Activated naive CD8-positive, alpha-beta T cell (primary cell): ENCODE data around the gene LPGAT1.

Source experiments
- H3K27ac Mint-ChIP-seq: one replicate; pipeline ENCODE4 v1.8.0; 2021; ENCODE audit warnings: mixed read lengths
- H3K27me3 Mint-ChIP-seq: one replicate; pipeline ENCODE4 v1.8.0; 2021; ENCODE audit warnings: mixed read lengths
- H3K36me3 Mint-ChIP-seq: one replicate; pipeline ENCODE4 v1.8.0; 2021; ENCODE audit warnings: mixed read lengths
- H3K4me1 Mint-ChIP-seq: one replicate; pipeline ENCODE4 v1.8.0; 2021; ENCODE audit warnings: low read depth, mixed read lengths
- H3K4me3 Mint-ChIP-seq: one replicate; pipeline ENCODE4 v1.8.0; 2021; ENCODE audit warnings: mild to moderate bottlenecking, mixed read lengths
- H3K9me3 Mint-ChIP-seq: one replicate; pipeline ENCODE4 v1.8.0; 2021; ENCODE audit warnings: low read depth, mixed read lengths

The LPGAT1 gene

GRCh38 chr1:211738096-211738690, 92.4 kb downstream of the LPGAT1 start:
- Mint-ChIP-seq H3K27me3 (no peaks in the 10 kb centered on the region), H3K4me3 (peak overlapping the region; percentile 59), H3K4me1 (peaks cover 35% of the 10 kb centered on the region), H3K27ac (peak overlapping the region; percentile 78), H3K9me3 (no peaks in the 10 kb centered on the region), H3K36me3 (no peaks in the 10 kb centered on the region)

DNA sequence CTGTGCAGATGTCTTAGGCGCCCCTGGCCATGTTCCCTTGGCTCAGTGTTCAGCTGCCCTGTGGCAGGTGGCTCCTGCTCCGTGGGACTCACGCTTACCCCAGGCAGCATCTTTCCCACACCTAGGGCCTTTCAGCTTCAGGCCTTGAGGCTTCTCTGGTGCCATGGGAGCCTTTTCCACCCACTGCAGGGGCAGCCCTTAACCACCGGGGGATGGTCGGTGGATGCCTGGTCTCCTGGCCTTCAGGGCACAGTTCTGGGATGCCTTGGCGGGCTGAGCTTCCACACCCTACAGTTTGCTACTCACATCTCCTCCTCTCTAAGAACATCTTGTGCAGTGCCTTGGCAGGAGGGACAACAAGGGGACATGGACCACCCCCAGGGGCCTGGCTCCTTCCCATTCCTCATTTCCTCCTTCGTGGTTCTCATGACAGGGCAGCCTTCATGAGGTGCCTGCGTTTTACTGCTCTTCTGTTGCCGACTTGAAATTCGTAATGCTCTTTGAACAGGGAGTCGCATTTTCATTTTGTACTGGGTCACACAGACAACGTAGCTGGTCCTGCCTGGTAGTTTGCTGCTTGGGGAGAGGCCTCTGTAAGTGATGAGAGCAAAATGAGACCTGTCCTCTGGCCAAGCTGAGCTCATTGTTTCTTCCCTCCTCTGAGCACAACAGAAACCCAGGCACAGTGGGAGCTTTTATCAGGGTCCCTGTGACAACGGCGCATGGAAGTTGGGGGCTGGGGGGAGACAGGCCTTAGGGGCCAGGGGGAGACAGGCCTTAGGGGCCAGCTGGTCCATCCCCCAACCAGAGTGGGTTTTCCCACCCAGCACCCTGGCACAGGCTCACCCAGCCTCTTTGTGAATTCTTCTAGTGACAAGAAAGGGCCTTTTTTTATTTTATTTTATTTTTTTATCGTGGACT, 93.2 kb downstream of the LPGAT1 start:
- Mint-ChIP-seq H3K9me3 (no peaks in the 10 kb centered on the region), H3K27me3 (no peaks in the 10 kb centered on the region), H3K4me3 (peak overlapping the region; percentile 45), H3K36me3 (no peaks in the 10 kb centered on the region), H3K27ac (peak overlapping the region; percentile 41), H3K4me1 (peaks cover 35% of the 10 kb centered on the region)

DNA sequence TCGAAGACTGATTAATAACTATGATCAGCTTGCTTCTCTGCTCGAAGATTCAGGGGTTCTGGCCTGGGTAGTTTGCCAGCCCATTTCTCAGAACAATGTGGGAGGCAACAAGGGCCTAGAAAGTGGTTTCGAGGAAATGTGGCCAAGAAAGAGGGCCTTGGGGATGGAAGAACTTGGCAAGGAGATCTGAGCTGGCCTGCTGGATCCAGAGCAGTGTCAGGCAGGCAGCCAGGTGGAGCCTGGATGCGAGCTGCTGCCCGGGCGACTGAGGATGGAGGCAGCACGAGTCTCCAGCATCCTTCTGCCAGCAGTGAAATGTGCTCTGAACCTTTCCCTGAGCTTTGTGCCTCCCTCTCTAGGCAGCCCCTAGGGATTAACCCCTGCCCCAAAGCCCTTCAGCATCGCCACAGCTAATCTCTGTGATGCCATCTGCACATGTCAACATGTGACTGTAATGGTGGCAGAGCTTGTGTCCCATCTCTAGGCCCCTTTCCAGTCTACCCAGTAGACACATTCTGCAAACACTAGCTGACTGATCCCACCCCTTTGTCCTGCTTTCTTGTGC, 94.1 kb downstream of the LPGAT1 start:
- H3K27ac Mint-ChIP-seq = peak overlapping the region; percentile 56
- H3K36me3 Mint-ChIP-seq = no peaks in the 10 kb centered on the region
- peaks cover 35% of the 10 kb centered on the region for H3K4me1 Mint-ChIP-seq
- no peak overlapping the region for H3K4me3 Mint-ChIP-seq
- no peaks in the 10 kb centered on the region for H3K27me3 Mint-ChIP-seq
- no peaks in the 10 kb centered on the region for H3K9me3 Mint-ChIP-seq

GRCh38 chr1:211735208-211736170, 95.1 kb downstream of the LPGAT1 start:
- no peak overlapping the region for H3K27ac Mint-ChIP-seq

GRCh38 chr1:211734791-211735190, 95.8 kb downstream of the LPGAT1 start:
- no peak overlapping the region for H3K27ac Mint-ChIP-seq
- no peaks in the 10 kb centered on the region for H3K36me3 Mint-ChIP-seq
- H3K9me3 Mint-ChIP-seq = no peaks in the 10 kb centered on the region
- H3K27me3 Mint-ChIP-seq = no peaks in the 10 kb centered on the region
- peaks cover 25% of the 10 kb centered on the region for H3K4me1 Mint-ChIP-seq
- H3K4me3 Mint-ChIP-seq = no peak overlapping the region

More at GRCh38 chr1:211735208-211736170, 95.1 kb downstream of the LPGAT1 start:
- no peaks in the 10 kb centered on the region for H3K36me3 Mint-ChIP-seq
- peaks cover 32% of the 10 kb centered on the region for H3K4me1 Mint-ChIP-seq
- no peak overlapping the region for H3K4me3 Mint-ChIP-seq
- H3K9me3 Mint-ChIP-seq = no peaks in the 10 kb centered on the region
- H3K27me3 Mint-ChIP-seq = no peaks in the 10 kb centered on the region

DNA sequence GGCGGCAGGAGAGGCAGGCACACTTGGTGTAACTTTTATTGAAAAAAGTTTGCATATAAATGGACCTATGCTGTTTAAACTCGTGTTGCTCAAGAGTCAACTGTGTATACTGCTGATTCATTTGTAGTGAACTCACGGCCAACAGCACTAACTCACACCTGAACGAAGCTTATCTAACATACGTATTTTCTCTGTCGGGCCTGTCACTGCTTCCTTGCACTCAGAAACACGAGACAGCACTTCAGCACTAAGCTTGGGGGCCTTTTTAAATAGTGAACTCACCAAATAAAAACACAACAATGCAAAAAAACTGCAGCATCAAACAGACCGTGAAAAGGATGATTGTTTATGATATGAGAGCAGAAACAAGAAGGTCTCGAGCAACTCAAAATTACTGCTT, 96.2 kb downstream of the LPGAT1 start:
- H3K27me3 Mint-ChIP-seq = no peaks in the 10 kb centered on the region
- H3K9me3 Mint-ChIP-seq = no peaks in the 10 kb centered on the region
- H3K4me3 Mint-ChIP-seq = no peak overlapping the region
- no peaks in the 10 kb centered on the region for H3K36me3 Mint-ChIP-seq
- H3K4me1 Mint-ChIP-seq = peaks cover 21% of the 10 kb centered on the region
- H3K27ac Mint-ChIP-seq = no peak overlapping the region

DNA sequence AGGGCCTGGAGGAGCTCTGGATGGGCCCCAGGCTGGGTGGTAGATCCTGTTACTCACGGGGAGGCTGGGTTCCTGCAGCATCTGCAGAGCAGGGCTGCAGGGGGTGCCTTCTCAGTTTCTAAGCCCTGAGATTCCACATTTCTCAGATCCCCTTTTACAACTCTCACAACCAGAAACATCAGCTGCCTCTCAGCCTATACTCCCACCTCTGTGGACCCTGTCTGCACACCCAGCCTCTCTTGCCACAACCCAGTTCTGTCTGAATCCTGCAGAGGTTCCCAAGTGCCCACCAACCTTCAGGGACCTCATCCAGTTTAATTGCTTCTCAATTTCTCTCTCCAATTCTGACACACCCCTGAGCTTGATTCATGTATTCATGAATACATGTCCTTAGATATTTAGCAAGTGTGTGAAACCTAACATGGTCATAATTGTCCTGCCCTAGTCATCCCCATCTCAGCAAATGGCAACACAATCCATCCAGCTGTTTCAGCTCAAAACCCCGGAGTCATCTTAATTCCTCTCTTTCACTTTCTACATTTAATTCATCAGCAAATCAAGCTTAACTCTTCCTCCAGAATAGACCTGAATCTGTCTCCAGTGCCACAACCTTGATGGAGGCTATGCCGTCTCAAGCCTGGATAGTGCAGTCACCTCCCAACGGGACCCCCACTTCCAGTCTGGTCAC, 98.1 kb downstream of the LPGAT1 start:
- Mint-ChIP-seq H3K36me3 (no peaks in the 10 kb centered on the region), H3K27ac (peak overlapping the region; percentile 17), H3K9me3 (no peaks in the 10 kb centered on the region), H3K27me3 (no peaks in the 10 kb centered on the region), H3K4me1 (peaks cover 2% of the 10 kb centered on the region), H3K4me3 (no peak overlapping the region)

DNA sequence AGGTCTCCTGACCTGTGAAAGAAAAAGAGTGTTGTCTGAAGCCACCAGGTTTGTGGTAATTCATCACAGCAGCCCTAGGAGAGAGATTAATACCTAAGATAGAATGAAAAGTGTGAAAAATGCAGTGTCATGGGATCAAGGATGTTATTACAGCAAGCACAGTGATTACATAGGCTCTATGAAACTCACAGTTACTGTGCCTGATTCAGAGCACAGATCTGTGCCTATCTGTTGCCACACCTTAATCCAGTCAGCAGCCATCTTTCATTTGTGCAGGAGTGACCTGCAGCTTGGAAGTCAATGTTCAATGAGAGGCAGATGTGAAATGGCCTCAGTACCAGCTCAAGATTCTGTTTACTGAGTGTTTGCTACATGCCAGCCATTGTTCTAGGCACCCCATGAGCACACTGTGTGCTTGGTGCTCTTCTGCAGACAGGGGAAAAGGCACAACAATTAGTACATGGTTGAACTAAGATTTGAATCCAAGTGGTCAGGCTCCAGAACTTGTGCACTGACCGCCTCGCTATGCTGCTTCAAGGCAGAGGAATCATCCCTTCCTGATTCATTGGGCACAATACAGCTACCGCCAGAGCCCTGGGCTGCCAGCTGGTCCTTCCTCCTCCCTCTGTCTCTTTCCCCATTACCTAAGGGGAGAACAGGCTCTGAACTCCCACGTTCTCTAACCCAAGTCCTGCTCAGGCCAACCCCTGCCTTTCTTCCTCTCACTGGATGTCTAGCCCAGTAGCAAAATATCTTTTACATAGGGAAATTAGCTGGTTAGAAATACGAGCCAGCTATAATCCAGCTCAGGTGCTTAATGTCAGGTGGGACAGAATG, 98.9 kb downstream of the LPGAT1 start:
- no peak overlapping the region for H3K27ac Mint-ChIP-seq
- no peak overlapping the region for H3K4me3 Mint-ChIP-seq
- no peaks in the 10 kb centered on the region for H3K36me3 Mint-ChIP-seq
- H3K4me1 Mint-ChIP-seq = no peaks in the 10 kb centered on the region
- no peaks in the 10 kb centered on the region for H3K27me3 Mint-ChIP-seq
- no peaks in the 10 kb centered on the region for H3K9me3 Mint-ChIP-seq

- Mint-ChIP-seq H3K9me3 (no peaks in the 10 kb centered on the region), H3K4me1 (no peaks in the 10 kb centered on the region), H3K27ac (no peak overlapping the region), H3K27me3 (no peaks in the 10 kb centered on the region), H3K36me3 (no peaks in the 10 kb centered on the region), H3K4me3 (no peak overlapping the region)
These were observed 100.2 kb downstream of the LPGAT1 start for GRCh38 chr1:211730347-211730746.

GRCh38 chr1:211729238-211729637, 101.3 kb downstream of the LPGAT1 start:
- Mint-ChIP-seq H3K4me1 (no peaks in the 10 kb centered on the region), H3K27me3 (no peaks in the 10 kb centered on the region), H3K27ac (no peak overlapping the region), H3K36me3 (no peaks in the 10 kb centered on the region), H3K4me3 (no peak overlapping the region), H3K9me3 (no peaks in the 10 kb centered on the region)

- H3K27me3 Mint-ChIP-seq = no peaks in the 10 kb centered on the region
- H3K36me3 Mint-ChIP-seq = no peaks in the 10 kb centered on the region
- no peaks in the 10 kb centered on the region for H3K9me3 Mint-ChIP-seq
- H3K4me3 Mint-ChIP-seq = no peak overlapping the region
- H3K4me1 Mint-ChIP-seq = no peaks in the 10 kb centered on the region
- no peak overlapping the region for H3K27ac Mint-ChIP-seq
These were observed 104.0 kb downstream of the LPGAT1 start for GRCh38 chr1:211726467-211726995.

DNA sequence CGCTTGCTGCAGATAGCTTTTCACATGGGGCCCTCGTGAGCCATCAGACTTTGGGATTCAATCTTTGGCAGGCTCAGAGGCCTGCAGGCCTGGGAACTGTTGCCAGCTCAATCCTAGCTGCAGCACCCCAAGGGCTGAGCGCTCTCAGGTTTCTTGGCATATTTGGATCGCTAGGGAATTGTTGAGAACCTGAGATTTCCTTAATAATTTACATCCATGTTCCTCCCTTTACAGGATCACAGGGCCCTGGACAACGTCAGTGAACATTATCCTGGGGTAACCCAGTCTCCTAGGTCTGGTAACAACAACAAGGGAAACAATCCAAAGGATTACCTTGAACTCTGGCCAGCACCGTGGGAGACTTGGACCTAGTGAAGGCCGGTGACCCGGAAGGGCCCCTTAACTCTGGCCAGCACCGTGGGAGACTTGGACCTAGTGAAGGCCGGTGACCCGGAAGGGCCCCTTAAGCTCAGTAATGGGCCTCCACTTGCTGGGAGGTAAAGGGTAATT, 105.8 kb downstream of the LPGAT1 start:
- H3K36me3 Mint-ChIP-seq = no peaks in the 10 kb centered on the region
- no peaks in the 10 kb centered on the region for H3K4me1 Mint-ChIP-seq
- no peak overlapping the region for H3K27ac Mint-ChIP-seq
- H3K4me3 Mint-ChIP-seq = no peak overlapping the region
- no peaks in the 10 kb centered on the region for H3K27me3 Mint-ChIP-seq
- no peaks in the 10 kb centered on the region for H3K9me3 Mint-ChIP-seq

- H3K36me3 Mint-ChIP-seq = no peaks in the 10 kb centered on the region
- no peak overlapping the region for H3K4me3 Mint-ChIP-seq
- H3K9me3 Mint-ChIP-seq = no peaks in the 10 kb centered on the region
- H3K4me1 Mint-ChIP-seq = no peaks in the 10 kb centered on the region
- H3K27me3 Mint-ChIP-seq = no peaks in the 10 kb centered on the region
- H3K27ac Mint-ChIP-seq = no peak overlapping the region
These were observed 107.3 kb downstream of the LPGAT1 start for GRCh38 chr1:211723273-211723672.
